Medulla oblongata (tissue), 1 donor: ENCODE measurements around the gene TRIM25.

Source experiments
- DNase-seq: peaks from one replicate; pipeline ENCODE4 v3.0.0-alpha.2; 2015; ENCODE audit errors: extremely low spot score

TRIM25 gene

DNA sequence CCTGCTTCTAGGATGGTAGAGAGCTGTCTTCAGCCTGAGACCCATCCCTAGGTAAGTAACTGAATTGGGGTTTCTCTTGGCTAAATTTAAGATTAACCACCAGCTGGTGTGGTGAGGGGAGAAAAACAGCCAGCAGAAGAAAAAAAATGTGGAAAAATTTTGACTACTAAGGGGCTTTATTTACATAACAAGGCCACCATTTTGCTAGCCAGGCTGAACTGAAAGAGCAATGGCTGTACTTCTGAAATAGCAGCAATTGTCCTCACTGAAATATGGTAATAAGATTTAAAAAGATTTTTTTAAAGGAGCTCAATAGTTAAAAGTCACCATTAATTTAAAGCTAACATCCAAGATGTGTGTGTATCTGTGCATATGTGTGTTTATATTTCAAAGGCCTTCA lies 12.4 kb upstream of the TRIM25 start:
- no peak for DNase-seq

DNA sequence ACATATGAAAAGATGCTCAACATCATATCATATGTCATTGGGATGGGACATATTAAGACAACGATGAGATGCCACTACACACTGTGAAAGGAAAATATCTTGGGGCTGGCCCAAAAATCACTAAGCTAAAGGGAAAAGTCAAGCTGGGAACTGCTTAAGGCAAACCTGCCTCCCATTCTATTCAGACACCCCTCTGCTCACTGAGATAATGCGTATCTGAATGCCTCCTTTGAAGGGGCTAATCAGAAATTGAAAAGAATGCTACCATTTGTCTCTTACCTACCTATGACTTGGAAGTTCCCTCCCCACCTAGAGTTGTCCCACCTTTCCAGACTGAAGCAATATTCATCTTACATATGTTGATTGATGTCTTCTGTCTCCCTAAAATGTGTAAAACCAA lies 11.2 kb upstream of the TRIM25 start:
- DNase-seq, result no peak

DNA sequence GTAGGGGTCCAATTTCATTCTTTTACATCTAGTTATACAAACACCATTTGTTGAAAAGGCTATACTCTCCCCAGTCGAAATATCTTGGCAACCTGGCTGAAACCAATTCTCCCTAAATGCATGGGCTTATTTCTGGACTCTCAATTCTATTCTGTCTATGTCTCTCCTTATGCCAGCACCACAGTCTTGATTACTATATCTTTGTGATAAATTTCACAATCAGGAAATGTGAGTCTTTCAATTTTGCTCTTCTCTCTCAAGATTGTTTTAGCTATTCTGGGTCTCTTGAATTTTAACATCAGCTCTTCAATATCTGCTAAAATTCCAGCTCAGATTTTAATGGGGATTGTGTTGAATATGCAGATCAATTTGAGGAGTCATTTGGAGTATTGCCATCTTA lies 5.9 kb upstream of the TRIM25 start:
- no peak for DNase-seq

DNA sequence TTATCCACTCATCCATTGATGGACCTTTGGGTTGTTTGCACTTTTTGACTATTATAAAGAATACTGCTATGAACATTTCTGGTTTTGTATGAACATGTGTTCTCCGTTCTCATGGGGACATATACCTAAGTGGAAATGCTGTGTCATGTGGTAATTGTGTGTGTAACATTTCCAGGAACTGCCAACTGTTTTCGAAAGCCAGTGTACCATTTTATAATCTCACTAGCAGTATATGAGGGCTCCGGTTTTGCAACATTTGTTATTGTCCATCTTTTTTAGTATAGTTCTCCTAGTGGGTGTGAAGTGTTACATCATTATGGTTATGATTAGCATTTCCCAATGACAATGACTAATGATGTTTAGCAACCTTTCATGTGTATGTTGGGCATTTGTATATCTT lies 5.1 kb upstream of the TRIM25 start:
- DNase-seq, result no peak

DNA sequence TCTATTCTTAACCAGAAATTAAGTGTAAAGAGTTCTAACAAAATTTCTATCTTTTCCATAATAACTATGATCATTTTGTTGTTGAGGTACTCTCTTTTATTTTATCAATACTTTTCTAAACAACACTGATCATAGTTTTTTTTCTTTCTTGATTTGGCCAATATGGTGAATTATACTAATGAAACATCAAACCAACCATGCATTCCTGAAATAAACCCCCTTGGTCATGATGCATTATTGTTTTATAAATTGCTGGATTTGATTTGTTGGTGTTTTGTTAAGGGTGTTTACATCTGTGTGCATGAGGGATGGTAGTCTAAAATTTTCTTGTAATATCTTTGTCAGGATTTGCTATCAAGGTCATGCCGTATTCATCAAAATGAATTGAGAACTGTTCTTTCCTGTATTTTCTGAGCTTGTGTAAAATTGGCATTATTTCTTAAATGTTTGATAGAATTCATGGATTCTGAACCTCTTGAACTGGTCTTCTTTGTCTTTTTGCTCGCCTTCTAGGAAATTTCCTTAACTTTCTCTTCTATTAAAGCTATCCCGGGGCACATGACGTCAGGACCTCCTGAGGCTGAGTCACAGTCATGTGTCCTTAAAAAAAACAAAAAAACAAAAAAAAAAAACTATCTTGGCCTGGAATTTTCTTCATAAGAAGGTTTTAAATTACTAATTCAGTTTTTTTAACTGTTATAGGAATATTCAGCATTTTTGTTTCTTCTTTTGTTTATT lies 3.9 kb upstream of the TRIM25 start:
- DNase-seq, result no peak

DNA sequence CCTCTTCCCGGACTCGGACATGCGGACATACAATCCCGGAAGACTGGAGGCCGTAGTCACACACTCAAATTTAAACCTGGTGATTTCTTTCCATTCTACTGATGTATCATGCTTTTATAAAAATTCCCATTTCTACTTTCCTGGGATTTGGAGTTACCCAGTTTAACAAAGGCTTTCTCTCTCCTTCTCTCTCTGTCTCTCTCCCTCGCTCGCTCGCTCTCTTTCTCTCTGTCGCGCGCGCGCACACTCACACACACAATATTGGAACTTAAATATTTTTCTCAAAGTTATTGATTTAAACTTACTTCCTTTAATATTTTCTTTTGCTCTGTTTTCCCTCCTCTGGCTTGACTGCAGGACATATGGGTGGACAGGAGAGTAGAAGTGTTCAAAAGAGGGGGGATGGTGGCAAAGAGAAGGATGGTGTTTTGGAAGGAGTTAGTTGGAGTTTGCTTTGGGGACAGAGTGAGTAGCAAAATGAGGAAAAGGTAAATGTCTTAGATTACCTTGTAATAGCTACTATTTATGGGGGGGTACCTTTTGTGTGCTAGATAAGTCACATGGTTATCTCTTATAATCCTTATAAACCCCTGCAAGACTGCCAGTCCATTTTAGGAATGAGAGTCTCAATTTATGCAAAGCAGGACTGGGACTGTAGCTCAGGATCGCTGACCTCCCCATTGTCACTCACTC lies 878 bp upstream of the TRIM25 start:
- DNase-seq, result peak; percentile 17

DNA sequence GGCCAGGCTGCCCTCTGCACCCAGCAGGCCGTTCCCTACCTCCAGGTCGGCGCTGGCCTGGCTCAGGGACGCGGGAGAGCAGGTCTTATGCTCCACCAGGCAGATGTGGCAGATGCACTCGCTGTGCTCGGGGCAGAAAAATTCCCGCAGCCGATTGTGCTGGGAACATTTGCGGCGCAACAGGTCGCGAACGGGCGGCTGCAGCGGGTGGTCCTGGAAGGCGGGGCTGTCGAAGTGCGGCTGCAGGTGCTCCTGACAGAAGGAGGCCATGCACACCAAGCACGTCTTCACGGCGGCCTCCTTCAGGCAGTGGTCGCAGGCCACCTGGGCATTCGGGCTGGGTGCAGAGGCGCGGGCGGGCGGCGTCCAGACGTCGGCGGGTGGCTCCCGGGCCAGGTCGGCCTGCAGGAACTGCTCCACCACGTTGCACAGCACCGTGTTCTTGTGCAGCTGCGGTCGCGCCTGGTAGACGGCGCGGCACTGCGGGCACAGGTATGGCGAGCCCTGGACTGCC lies 439 bp downstream of the TRIM25 start:
- no peak for DNase-seq

DNA sequence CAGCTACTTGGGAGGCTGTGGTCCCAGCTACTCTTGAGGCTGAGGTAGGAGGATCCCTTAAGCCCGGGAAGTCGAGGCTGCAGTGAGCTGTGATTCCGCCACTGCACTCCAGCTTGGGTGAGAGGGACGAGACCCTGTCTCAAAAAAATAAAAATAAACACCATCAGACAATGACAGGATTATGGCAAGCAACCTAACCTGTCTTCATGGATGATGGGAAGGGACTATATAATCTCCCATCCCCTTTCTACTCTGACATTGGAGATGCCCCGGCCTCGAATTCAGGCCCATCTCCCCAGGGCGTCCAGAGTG lies 893 bp downstream of the TRIM25 start:
- no peak for DNase-seq

DNA sequence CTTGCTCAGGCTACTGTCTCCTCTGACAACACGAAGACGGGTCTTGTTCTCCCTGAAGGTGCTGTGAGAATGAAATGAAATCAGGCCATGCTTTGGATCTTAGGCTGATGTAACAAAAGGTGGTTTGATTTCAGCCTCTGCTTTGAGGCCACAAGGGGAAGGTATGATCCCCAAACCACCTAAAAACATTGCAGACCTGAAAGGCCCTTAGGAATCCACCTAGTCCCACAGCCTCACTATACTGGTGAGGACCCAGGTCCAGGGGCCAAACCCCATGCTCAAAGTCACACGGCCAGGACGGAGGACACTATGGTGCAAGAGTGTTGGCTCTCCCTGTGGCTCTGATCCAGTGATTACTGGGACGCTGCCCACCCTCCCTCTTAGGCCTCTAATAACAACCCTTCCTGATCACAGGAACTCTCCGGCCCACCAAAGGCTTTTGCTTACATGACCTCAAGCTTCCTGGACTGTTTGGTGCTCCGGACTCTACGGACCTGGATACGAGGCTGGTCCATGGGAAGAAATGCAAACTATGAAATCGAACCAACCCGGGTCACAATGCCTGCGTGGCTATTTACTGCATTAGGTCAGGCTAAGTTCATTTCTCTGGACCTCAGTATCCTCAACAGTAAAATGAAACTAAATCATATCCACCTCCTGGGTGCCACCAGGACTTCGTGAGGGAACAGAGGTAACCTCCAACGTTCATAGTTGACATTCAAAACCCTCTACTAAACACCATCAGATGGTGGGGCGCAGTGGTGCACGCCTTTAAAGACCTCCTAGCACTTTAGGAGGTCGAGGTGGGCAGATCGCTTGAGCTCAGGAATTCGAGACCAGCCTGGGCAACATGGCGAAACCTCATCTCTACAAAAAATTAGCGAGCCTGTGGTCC lies 1.5 kb downstream of the TRIM25 start:
- no peak for DNase-seq

DNA sequence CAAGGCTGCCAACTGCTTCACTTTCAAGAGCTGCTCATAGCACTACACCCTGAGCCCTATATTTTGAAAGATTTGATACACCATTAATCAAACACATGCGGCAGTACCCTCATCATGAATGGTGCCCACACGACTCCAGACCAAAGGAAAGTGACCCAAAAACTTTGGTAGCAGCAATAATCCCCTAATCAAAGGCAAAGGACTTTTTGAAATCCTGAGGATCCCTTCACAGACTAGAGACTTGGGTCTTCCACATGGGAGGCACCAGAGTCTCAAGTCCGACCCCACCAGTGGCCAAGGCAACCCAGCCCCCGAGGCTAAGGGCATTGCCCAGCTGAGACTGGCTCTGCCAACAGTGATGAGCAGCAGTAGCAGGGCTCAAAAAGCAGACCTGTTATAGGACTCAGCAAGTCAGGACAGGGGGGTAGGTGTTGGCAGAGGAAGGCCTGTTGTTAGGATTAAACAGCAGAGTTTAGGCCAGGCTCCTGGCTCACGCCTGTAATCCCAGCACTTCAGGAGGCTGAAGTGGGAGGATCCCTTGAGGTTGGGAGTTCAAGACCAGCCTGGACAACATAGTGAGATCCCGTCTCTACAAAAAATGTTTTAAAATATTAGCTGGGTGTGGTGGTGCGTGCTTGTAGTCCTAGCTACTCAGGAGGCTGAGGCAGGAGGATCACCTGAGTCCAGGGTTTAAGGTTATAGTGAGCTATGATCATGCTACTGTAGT lies 3.2 kb downstream of the TRIM25 start:
- no peak for DNase-seq

DNA sequence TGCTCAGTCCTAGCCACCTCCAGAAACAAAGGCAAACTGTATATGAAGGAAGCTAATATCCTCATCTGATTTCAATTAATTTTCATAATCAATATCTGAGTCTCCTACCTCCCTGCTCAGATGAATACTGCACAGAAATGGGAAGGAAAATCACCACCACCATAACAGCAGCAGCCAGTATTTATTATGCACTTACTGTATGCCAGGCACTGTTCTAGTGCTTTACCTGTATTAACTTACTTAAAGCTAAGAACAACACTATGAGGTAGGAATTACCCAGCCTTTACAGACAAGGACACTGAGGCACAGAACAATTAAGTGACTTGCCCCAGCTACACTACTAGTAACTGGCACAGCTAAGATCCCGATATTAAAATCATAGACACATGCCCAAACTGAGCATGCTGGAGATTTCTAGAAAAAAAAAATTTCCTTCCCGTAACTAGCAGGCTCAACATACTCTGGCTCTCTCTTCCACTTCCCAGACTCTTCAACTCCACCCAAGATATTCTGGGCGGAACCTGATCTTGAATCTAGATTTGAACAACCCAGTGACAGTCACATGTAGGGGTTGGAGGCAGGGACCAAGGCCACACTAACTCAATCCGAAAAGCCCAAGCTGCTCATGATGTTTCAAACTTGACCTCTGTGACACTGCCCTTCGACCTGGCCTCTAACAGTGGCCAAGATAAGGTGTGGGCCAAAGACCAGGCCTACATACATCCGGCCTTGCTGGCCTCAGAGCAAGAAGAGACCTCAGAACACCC lies 3.9 kb downstream of the TRIM25 start:
- peak; percentile 19 for DNase-seq

DNA sequence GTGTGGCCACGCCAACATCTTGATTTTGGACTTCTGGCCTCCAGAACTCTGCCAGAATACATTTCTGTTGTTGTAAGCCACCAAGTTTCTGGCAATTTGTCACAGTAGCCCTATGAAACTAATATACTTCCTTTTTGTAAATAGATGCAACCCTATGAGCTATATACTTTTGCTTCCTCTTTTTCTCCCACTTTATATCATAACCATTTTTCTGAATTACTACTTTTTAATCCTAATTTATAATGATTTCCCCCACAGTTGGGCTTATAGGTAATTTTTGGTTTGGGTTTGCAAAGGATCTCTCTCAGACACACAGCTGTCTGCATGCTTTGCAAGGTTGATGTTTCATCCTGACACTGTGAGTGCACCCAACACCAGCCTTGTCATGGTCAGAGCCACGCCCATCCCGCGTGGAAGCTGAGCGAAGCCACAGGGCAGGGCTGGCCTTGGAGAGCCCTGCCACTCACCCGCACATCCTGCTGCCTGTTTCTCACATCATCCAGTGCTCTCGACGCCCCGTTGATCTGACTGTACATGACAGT lies 5.8 kb downstream of the TRIM25 start:
- peak; percentile 52 for DNase-seq

DNA sequence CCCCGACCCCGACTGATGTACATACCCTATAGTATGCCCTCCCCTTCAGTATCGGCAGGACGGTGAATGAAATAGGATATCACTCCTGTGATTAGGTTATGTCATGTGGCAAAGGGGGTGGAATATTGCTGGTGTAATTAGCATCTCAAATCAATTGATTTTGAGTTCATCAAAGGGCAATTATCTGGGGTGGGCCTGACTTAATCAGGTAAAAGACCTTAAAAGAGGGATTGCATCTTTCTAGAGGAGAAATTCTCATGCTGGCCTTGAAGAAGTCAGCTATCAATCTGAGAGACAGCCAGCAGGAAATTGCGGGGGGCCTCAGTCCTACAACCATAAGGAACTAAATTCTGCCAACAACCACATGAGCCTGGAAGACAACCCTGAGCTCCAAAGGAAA lies 10.3 kb downstream of the TRIM25 start:
- DNase-seq, result no peak

DNA sequence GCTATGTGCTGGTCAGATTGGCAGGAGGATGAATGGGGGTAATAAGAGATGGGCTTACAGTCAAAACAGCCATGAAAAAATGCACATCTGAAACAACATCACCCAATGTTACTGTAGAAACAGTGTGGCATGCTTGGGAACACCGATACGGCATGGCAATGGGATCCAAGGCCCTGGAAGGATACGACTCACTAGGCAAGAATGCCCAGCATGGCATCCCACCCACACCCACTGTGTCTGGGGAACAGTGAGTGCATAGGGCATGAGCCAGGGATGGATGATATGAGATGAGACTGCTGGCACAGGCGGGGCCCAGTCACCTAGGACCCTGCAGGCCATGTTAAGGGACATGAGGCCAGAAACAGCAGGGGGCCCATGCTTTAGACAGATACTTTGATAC lies 11.5 kb downstream of the TRIM25 start:
- DNase-seq, result no peak

DNA sequence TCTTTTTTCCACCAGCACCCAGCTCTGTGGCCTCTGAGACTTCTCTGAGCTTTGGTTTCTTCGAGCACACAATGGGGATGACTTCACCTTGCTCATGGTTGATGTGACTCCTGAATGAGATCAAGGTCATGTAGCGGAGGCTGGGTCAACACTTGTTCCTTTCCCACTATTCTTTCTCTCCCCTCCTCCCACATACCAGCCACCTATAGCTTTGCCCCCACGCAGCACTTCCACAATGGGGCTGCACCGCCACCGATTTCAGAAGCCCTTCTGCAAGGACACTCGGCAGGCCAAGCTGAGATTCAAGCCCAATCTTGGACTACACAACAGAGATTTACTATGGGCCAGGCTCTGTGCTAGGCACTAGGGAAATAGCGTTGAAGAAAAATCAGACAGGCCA lies 14.4 kb downstream of the TRIM25 start:
- no peak for DNase-seq

DNA sequence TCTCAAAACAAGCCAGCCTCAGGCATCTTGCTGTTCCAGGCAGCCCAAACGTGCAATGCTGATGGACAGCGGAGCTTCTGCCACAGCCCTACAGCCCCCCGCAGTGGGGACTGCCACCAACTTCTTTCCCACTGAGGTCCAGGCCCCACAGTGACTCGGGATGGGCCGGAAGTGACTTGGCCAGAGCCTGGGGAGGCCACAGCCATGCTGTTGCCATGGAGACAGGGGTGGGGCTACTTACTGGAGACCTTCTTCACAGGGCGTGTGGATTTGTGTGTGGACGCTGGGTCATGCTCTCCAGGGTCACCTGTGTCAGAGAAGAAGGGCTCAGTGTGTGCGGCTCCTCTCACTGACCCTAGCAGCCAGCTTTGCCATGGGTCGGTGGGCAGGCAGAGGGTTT lies 15.0 kb downstream of the TRIM25 start:
- DNase-seq, result no peak

DNA sequence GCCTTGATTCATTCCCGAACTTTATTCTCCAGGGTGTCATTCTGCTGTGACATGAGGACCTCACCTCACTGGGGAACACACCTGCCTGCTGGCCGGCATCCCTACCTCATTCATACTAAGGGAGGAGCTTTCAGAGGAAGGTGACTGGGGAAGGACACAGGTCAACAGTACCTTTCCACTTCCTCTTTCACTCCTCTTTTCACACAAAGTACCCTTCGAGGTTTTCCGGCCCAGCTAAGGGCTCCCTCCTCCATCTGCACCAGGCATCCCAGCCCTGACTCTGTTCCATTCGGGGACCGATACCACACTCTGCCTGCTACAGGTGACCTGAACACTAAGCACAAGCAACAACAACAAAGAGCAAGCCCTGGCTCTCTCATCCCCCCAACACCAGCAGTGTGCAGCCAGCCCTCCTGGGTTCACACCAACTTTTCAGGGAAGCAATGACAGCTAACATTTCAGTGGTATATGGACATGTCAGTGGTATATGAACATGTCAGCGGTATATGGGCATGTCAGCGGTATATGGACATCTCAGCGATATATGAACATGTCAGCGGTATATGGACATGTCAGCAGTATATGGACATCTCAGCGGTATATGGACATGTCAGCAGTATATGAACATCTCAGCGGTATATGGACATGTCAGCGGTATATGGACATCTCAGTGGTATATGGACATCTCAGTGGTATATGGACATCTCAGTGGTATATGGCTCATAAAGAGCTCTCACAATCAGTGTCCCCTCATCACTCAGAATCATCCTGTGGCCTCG lies 16.0 kb downstream of the TRIM25 start:
- DNase-seq, result no peak

DNA sequence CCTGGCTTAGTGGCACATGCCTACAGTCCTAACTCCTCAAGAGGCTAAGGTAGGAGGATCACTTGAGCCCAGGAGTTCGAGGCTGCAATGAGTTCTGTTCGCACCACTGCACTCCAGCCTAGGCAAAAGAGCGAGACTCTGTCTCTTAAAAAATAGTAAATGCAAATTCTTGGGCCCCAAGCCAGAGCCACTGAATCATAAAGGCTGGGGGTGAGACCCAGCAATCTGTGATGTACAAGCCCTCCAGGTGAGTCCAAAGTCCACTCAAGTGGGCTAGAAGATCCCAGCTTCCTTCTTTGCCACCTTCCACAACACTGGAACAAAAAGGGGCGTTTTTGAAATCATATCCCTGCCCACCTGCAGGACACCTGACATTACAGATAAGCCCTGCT lies 16.9 kb downstream of the TRIM25 start:
- DNase-seq, result no peak

DNA sequence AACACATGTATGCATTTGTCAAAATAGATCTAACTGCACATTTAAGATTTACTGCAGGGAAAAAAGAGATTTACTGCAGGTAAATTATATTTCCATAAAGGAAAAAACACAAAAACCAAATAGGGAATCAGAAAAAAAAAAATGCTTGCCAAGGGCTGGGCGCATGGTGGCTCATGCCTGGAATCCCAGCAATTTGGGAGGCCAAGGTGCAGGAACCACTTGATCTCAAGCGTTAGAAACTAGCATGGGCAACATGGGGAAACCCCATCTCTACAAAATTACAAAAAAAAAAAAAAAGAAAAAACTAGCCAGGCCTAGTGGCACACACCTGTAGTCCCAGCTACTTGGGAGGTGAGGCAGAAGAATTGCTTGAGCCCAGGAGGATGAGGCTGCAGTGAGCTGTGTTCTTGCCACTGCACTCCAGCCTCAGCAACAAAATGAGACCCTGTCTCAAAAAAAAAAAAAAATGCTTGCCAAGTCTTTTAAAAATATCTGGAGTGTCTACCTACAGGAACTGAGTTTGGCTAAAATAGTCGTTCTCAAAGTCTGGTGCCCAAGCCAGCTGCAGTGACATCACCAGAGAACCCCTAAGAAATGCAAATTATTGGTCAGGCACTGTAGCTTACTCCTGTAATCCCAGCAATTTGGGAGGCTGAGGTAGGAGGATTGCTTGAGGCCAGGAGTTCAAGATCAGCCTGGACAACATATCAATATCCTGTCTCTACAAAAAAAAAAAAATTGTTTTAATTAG lies 17.5 kb downstream of the TRIM25 start:
- no peak for DNase-seq
